Naive thymus-derived CD8-positive, alpha-beta T cell (primary cell): ENCODE results near the gene TRIM63. TPM values are rescaled to one million over a fixed set of nuclear protein-coding genes. Genes with fewer than 3 reads are reported as not detected.
"Not testable (repeated sequence)": the region's sequence is repeated elsewhere in the genome, so short reads cannot be mapped to it uniquely, and the experiment has no call there.

Experiments used
- ATAC-seq, 2 donors: fragments of 150-1000 bp; cut with Tn5 transposase in 1 of 2; sonication (Bioruptor Pico), chemical (Tn5 transposase) in 1 of 2; 1 replicate in 1 of 2; 2 replicates in 1 of 2; pipeline ENCODE4 v1.10.0; 2021; ENCODE audit warnings: mild to moderate bottlenecking in 2 of 2, moderate library complexity in 2 of 2
- POLR2A ChIA-PET: fragments of 350-600 bp; sonication (Branson Sonifier 250); formaldehyde crosslinking; loops from one replicate; lab custom pipeline; 2021; ENCODE audit warnings: antibody characterized with exemption; lab: Charles Lee
- DNase-seq, 10 donors: peaks; one replicate each; pipeline versions ENCODE4 v3.0.0 to v3.0.0-alpha.2; 2020 to 2022
- H3K27ac Mint-ChIP-seq, 10 donors: one replicate each; pipeline ENCODE4 v1.8.0; 2020 to 2022; ENCODE audit warnings: mild to moderate bottlenecking in 10 of 10, mixed read lengths in 10 of 10, moderate library complexity in 4 of 10, inconsistent platforms in 1 of 10
- H3K27me3 Mint-ChIP-seq, 5 donors: one replicate each; pipeline ENCODE4 v1.8.0; 2021 to 2022; ENCODE audit warnings: mixed read lengths in 5 of 5
- H3K36me3 Mint-ChIP-seq, 3 donors: one replicate each; pipeline ENCODE4 v1.8.0; 2020 to 2022; ENCODE audit warnings: mixed read lengths in 3 of 3, mild to moderate bottlenecking in 2 of 3, inconsistent platforms in 1 of 3
- H3K4me1 Mint-ChIP-seq, 4 donors: one replicate each; pipeline ENCODE4 v1.8.0; 2021 to 2022; ENCODE audit warnings: mixed read lengths in 4 of 4
- H3K4me3 Mint-ChIP-seq, 10 donors: one replicate each; pipeline ENCODE4 v1.8.0; 2020 to 2022; ENCODE audit warnings: mild to moderate bottlenecking in 10 of 10, mixed read lengths in 10 of 10, moderate library complexity in 6 of 10, inconsistent platforms in 1 of 10
- H3K9me3 Mint-ChIP-seq, 9 donors: one replicate each; pipeline ENCODE4 v1.8.0; 2020 to 2022; ENCODE audit warnings: mixed read lengths in 9 of 9, mild to moderate bottlenecking in 3 of 9, inconsistent platforms in 1 of 9, moderate library complexity in 1 of 9
- polyA plus RNA-seq, 3 donors: library from polyadenylated mRNA; unstranded; fragments of 300-500 nt; fragmentation: Illumina TruSeq; gene quantifications; one replicate each; pipeline ENCODE4 v1.2.3, GENCODE V29; 2021
- total RNA-seq, 8 experiments: library from RNA in 2 of 8; stranded (reverse) in 2 of 8; gene quantifications; one replicate each; pipeline ENCODE4 v1.2.3 and lab custom pipeline; 2021 to 2026

TRIM63 gene
- total and polyA plus RNA-seq, 5 experiments from 2014 or later = not detected

- Mint-ChIP-seq H3K4me3 (no peak overlapping the region), H3K36me3 (no peaks in the 10 kb centered on the region), H3K27ac (no peak overlapping the region), H3K9me3 (no peaks in the 10 kb centered on the region), H3K4me1 (peaks cover 0 to 1% (median 0%) of the 10 kb centered on the region in 4 donors), H3K27me3 (peaks cover 0 to 6% (median 3%) of the 10 kb centered on the region in 5 donors)
- POLR2A ChIA-PET = interaction anchor here (1.0 kb wide), 1 partner anchor 12 kb away, joined by 3 read pairs; the partner anchor contains the start of gene PDIK1L
- no peak for ATAC-seq
- DNase-seq = no peak
These were observed 32.4 kb upstream of the TRIM63 start for GRCh38 chr1:26099780-26100179.

- Mint-ChIP-seq H3K4me1 (no peaks in the 10 kb centered on the region), H3K27ac (no peak overlapping the region), H3K36me3 (no peaks in the 10 kb centered on the region), H3K27me3 (peaks cover 0 to 6% (median 3%) of the 10 kb centered on the region in 5 donors), H3K9me3 (no peaks in the 10 kb centered on the region), H3K4me3 (no peak overlapping the region)
- DNase-seq (no peak), ATAC-seq (no peak)
- POLR2A ChIA-PET = no interaction called here
These were observed 31.2 kb upstream of the TRIM63 start for GRCh38 chr1:26098602-26099001.

- POLR2A ChIA-PET = no interaction called here
- Mint-ChIP-seq H3K27me3 (peaks cover 0 to 6% (median 3%) of the 10 kb centered on the region in 5 donors), H3K36me3 (no peaks in the 10 kb centered on the region), H3K27ac (no peak overlapping the region), H3K4me1 (no peaks in the 10 kb centered on the region), H3K4me3 (no peak overlapping the region), H3K9me3 (no peaks in the 10 kb centered on the region)
- no peak for DNase-seq
- no peak for ATAC-seq
These were observed 30.3 kb upstream of the TRIM63 start for GRCh38 chr1:26097696-26098095.

GRCh38 chr1:26096471-26096870 lies 29.0 kb upstream of the TRIM63 start:
- no peak overlapping the region for H3K27ac Mint-ChIP-seq
- no peaks in the 10 kb centered on the region for H3K9me3 Mint-ChIP-seq
- no peak for ATAC-seq
- H3K4me3 Mint-ChIP-seq = no peak overlapping the region
- peaks cover 2 to 14% (median 7%) of the 10 kb centered on the region in 5 donors for H3K27me3 Mint-ChIP-seq
- POLR2A ChIA-PET = no interaction called here
- H3K36me3 Mint-ChIP-seq = no peaks in the 10 kb centered on the region
- no peak for DNase-seq
- no peaks in the 10 kb centered on the region for H3K4me1 Mint-ChIP-seq

GRCh38 chr1:26094677-26095383 lies 27.4 kb upstream of the TRIM63 start:
- Mint-ChIP-seq H3K9me3 (no peaks in the 10 kb centered on the region), H3K4me3 (no peak overlapping the region), H3K27me3 (peaks cover 10 to 24% (median 18%) of the 10 kb centered on the region in 5 donors), H3K36me3 (no peaks in the 10 kb centered on the region), H3K27ac (no peak overlapping the region), H3K4me1 (no peaks in the 10 kb centered on the region)
- POLR2A ChIA-PET = no interaction called here
- no peak for DNase-seq
- ATAC-seq = no peak

GRCh38 chr1:26094076-26094669 lies 26.7 kb upstream of the TRIM63 start:
- ATAC-seq (no peak), DNase-seq (no peak)
- Mint-ChIP-seq H3K27ac (peak overlapping the region in 1 of 10 donors; percentile 14), H3K36me3 (no peaks in the 10 kb centered on the region), H3K4me3 (no peak overlapping the region), H3K4me1 (no peaks in the 10 kb centered on the region), H3K27me3 (peaks cover 10 to 30% (median 18%) of the 10 kb centered on the region in 5 donors), H3K9me3 (no peaks in the 10 kb centered on the region)
- POLR2A ChIA-PET = no interaction called here

- H3K27ac Mint-ChIP-seq, H3K4me1 Mint-ChIP-seq, H3K4me3 Mint-ChIP-seq, DNase-seq, ATAC-seq, H3K9me3 Mint-ChIP-seq, H3K36me3 Mint-ChIP-seq, POLR2A ChIA-PET: not testable (repeated sequence)
- peaks cover 10 to 34% (median 18%) of the 10 kb centered on the region in 5 donors for H3K27me3 Mint-ChIP-seq
These were observed 26.1 kb upstream of the TRIM63 start for GRCh38 chr1:26093569-26093968.

- H3K4me1 Mint-ChIP-seq = no peaks in the 10 kb centered on the region
- no peak overlapping the region for H3K27ac Mint-ChIP-seq
- H3K9me3 Mint-ChIP-seq = no peaks in the 10 kb centered on the region
- POLR2A ChIA-PET = no interaction called here
- ATAC-seq (no peak), DNase-seq (no peak)
- H3K4me3 Mint-ChIP-seq = no peak overlapping the region
- H3K36me3 Mint-ChIP-seq = no peaks in the 10 kb centered on the region
- peaks cover 10 to 34% (median 19%) of the 10 kb centered on the region in 5 donors for H3K27me3 Mint-ChIP-seq
These were observed 25.0 kb upstream of the TRIM63 start for GRCh38 chr1:26092422-26092821.

GRCh38 chr1:26090893-26091292 lies 23.5 kb upstream of the TRIM63 start:
- DNase-seq (no peak), ATAC-seq (no peak)
- no peaks in the 10 kb centered on the region for H3K9me3 Mint-ChIP-seq
- POLR2A ChIA-PET = no interaction called here
- no peaks in the 10 kb centered on the region for H3K4me1 Mint-ChIP-seq
- H3K36me3 Mint-ChIP-seq = no peaks in the 10 kb centered on the region
- no peak overlapping the region for H3K27ac Mint-ChIP-seq
- peaks cover 17 to 35% (median 25%) of the 10 kb centered on the region in 5 donors for H3K27me3 Mint-ChIP-seq
- H3K4me3 Mint-ChIP-seq = no peak overlapping the region

- POLR2A ChIA-PET = no interaction called here
- Mint-ChIP-seq H3K36me3 (no peaks in the 10 kb centered on the region), H3K27me3 (peaks cover 25 to 46% (median 40%) of the 10 kb centered on the region in 5 donors), H3K4me3 (no peak overlapping the region), H3K27ac (no peak overlapping the region), H3K4me1 (no peaks in the 10 kb centered on the region), H3K9me3 (no peaks in the 10 kb centered on the region)
- ATAC-seq = no peak
- DNase-seq = no peak
These were observed 21.7 kb upstream of the TRIM63 start for GRCh38 chr1:26089125-26089524.

GRCh38 chr1:26084844-26085243 lies 17.4 kb upstream of the TRIM63 start:
- H3K36me3 Mint-ChIP-seq = no peaks in the 10 kb centered on the region
- no peak overlapping the region for H3K27ac Mint-ChIP-seq
- no peak for ATAC-seq
- POLR2A ChIA-PET = no interaction called here
- H3K4me1 Mint-ChIP-seq = no peaks in the 10 kb centered on the region
- no peak for DNase-seq
- H3K27me3 Mint-ChIP-seq = peaks cover 16 to 28% (median 27%) of the 10 kb centered on the region in 5 donors
- no peak overlapping the region for H3K4me3 Mint-ChIP-seq
- no peaks in the 10 kb centered on the region for H3K9me3 Mint-ChIP-seq

- Mint-ChIP-seq H3K36me3 (no peaks in the 10 kb centered on the region), H3K4me1 (no peaks in the 10 kb centered on the region), H3K27ac (no peak overlapping the region), H3K4me3 (no peak overlapping the region), H3K9me3 (no peaks in the 10 kb centered on the region), H3K27me3 (peaks cover 16 to 27% (median 22%) of the 10 kb centered on the region in 5 donors)
- ATAC-seq (no peak), DNase-seq (no peak)
- POLR2A ChIA-PET = no interaction called here
These were observed 16.7 kb upstream of the TRIM63 start for GRCh38 chr1:26084091-26084561.

- Mint-ChIP-seq H3K9me3 (no peaks in the 10 kb centered on the region), H3K27ac (peak overlapping the region in 1 of 10 donors; percentile 24), H3K4me3 (no peak overlapping the region), H3K4me1 (no peaks in the 10 kb centered on the region), H3K36me3 (no peaks in the 10 kb centered on the region), H3K27me3 (peaks cover 14 to 27% (median 20%) of the 10 kb centered on the region in 5 donors)
- POLR2A ChIA-PET = no interaction called here
- ATAC-seq = no peak
- DNase-seq = no peak
These were observed 15.8 kb upstream of the TRIM63 start for GRCh38 chr1:26083208-26083607.
